Measurements from ENCODE around the gene S100A10. TPM values are rescaled to one million over a fixed set of nuclear protein-coding genes. Genes with fewer than 3 reads are reported as not detected.

The S100A10 gene
- polyA plus RNA-seq, 1 donor from 2014 or later = 24.5 TPM

DNA sequence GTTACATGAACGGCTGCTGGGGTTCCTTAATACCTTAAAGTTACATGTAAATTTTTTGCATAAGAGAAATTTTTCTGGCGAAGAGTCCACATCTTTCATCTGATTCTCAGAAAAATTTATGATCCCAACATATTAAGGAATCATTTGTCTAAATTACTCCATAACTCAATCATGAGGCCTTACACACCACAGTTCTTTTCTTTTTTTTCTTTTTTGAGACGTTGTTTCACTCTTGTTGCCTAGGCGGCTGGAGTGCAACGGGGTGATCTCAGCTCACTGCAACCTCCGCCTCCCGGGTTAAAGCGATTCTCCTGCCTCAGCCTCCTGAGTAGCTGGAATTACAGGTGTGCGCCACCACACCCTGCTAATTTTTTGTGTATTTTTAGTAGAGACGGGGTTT, 45.2 kb upstream of the S100A10 start:
- TF ChIP-seq MXI1 (conservative IDR thresholded peaks at IDR 0.05; ENCODE audit: poor library complexity, severe bottlenecking) = no peak
- TF ChIP-seq, protein P1, sequence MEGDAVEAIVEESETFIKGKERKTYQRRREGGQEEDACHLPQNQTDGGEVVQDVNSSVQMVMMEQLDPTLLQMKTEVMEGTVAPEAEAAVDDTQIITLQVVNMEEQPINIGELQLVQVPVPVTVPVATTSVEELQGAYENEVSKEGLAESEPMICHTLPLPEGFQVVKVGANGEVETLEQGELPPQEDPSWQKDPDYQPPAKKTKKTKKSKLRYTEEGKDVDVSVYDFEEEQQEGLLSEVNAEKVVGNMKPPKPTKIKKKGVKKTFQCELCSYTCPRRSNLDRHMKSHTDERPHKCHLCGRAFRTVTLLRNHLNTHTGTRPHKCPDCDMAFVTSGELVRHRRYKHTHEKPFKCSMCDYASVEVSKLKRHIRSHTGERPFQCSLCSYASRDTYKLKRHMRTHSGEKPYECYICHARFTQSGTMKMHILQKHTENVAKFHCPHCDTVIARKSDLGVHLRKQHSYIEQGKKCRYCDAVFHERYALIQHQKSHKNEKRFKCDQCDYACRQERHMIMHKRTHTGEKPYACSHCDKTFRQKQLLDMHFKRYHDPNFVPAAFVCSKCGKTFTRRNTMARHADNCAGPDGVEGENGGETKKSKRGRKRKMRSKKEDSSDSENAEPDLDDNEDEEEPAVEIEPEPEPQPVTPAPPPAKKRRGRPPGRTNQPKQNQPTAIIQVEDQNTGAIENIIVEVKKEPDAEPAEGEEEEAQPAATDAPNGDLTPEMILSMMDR (IDR thresholded peaks at IDR 0.05; ENCODE audit: poor library complexity, severe bottlenecking) = no peak
- TF ChIP-seq, protein P2, sequence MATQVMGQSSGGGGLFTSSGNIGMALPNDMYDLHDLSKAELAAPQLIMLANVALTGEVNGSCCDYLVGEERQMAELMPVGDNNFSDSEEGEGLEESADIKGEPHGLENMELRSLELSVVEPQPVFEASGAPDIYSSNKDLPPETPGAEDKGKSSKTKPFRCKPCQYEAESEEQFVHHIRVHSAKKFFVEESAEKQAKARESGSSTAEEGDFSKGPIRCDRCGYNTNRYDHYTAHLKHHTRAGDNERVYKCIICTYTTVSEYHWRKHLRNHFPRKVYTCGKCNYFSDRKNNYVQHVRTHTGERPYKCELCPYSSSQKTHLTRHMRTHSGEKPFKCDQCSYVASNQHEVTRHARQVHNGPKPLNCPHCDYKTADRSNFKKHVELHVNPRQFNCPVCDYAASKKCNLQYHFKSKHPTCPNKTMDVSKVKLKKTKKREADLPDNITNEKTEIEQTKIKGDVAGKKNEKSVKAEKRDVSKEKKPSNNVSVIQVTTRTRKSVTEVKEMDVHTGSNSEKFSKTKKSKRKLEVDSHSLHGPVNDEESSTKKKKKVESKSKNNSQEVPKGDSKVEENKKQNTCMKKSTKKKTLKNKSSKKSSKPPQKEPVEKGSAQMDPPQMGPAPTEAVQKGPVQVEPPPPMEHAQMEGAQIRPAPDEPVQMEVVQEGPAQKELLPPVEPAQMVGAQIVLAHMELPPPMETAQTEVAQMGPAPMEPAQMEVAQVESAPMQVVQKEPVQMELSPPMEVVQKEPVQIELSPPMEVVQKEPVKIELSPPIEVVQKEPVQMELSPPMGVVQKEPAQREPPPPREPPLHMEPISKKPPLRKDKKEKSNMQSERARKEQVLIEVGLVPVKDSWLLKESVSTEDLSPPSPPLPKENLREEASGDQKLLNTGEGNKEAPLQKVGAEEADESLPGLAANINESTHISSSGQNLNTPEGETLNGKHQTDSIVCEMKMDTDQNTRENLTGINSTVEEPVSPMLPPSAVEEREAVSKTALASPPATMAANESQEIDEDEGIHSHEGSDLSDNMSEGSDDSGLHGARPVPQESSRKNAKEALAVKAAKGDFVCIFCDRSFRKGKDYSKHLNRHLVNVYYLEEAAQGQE (IDR thresholded peaks at IDR 0.05; ENCODE audit: borderline replicate concordance) = no peak
- TF ChIP-seq POLR2AphosphoS5 (IDR thresholded peaks at IDR 0.05) = no peak
- no peak for TF ChIP-seq RAD21 (conservative IDR thresholded peaks at IDR 0.05)
- no peak overlapping the region for H3K27ac ChIP-seq (ENCODE audit: low read length)
- H3F3A ChIP-seq (ENCODE audit: insufficient read depth, low read length, poor library complexity, severe bottlenecking) = no peaks in the 10 kb centered on the region
- no peaks in the 10 kb centered on the region for H3K36me3 ChIP-seq (ENCODE audit: insufficient read depth, low read length)
- H3K79me2 ChIP-seq (replicated peaks; ENCODE audit: insufficient read depth, low read length) = no peaks in the 10 kb centered on the region
- H3K4me2 ChIP-seq (ENCODE audit: low read length) = no peak overlapping the region
- no peak overlapping the region for H2AFZ ChIP-seq (ENCODE audit: low read depth, low read length)
- no peaks in the 10 kb centered on the region for H3K9me3 ChIP-seq (ENCODE audit: low read length)
- H3K4me3 ChIP-seq (ENCODE audit: low read length) = no peak overlapping the region
- peaks cover 48% of the 10 kb centered on the region for H3K27me3 ChIP-seq (ENCODE audit: insufficient read depth, low read depth, low read length)
- H3K9me2 ChIP-seq (ENCODE audit: insufficient read depth, low read length) = no peaks in the 10 kb centered on the region
- H4K20me1 ChIP-seq (ENCODE audit: insufficient read depth) = no peaks in the 10 kb centered on the region
- no peak overlapping the region for H3K9ac ChIP-seq (ENCODE audit: low read length)

DNA sequence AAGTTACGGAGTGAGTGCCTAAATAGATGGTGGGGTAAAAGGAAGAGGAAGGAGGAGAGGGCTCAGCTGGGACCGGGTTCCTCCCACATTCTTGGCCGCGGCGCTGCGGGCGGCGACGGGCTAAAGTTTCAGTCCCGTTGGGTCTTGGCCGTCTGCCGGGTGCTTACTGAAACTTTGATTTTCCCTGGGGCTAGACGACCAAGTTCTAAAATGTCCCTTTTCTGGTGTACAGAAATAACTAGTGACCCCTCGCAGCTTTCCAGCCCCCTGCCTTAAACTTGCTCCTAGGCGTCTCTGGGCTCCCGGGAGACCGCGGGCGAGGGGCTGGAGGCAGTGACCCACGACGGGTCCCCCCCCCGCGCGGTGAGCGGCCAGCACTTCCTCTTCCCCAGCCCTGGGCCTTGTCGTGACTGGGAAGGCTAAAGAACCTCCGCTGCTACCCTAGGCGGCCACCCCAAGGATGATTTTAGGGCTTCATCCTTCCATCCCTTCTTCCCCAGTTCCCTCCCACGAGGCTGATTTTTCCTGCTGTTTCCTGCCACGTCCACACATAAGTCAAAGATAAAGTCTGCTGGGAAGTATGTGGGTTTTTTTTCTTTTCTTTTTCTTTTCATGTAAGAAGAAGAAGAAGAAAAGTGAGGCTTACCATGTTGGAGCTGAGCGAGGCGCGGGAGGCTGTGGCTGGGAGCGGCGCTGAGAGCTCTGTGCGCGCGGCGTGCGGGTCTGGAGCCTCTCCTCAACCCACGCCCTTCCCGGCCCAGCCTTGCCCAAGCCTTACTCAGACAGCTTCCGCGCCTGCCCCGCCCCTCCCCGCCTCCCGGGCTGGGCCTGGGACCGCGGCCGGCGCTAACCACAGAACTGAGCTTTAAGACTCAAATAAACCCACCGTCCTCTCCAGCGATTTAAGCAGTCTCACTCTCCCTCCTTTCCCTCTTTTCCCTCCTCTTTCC, 42.9 kb upstream of the S100A10 start, which contains the start of gene S100A11:
TSS of gene S100A11 (minus strand) at position 738 of the 950 bp plus-strand sequence. CDS start at position 649, 89 bp downstream.
- TF ChIP-seq SMC3 (conservative IDR thresholded peaks at IDR 0.05; ENCODE audit: poor library complexity) (no peak), EP300 (conservative IDR thresholded peaks at IDR 0.05; ENCODE audit: poor library complexity, severe bottlenecking) (no peak), EZH2 (IDR thresholded peaks at IDR 0.05; ENCODE audit: borderline replicate concordance, insufficient read depth, low read length, poor library complexity, severe bottlenecking) (peak; percentile 51)
- no peaks in the 10 kb centered on the region for H3K79me2 ChIP-seq (replicated peaks; ENCODE audit: insufficient read depth, low read length)
- peak within 1 kb of the TSS; percentile 45 for H3K4me3 ChIP-seq (ENCODE audit: low read length)
- no peaks in the 10 kb centered on the region for H4K20me1 ChIP-seq (ENCODE audit: insufficient read depth)
- no peaks in the 10 kb centered on the region for H3K9me3 ChIP-seq (ENCODE audit: low read length)
- no peak within 1 kb of the TSS for H2AFZ ChIP-seq (ENCODE audit: low read depth, low read length)
- H3K27me3 ChIP-seq (ENCODE audit: insufficient read depth, low read depth, low read length) = peaks cover 48% of the 10 kb centered on the region
- no peaks in the 10 kb centered on the region for H3K36me3 ChIP-seq (ENCODE audit: insufficient read depth, low read length)
- H3K9me2 ChIP-seq (ENCODE audit: insufficient read depth, low read length) = no peaks in the 10 kb centered on the region
- no peak within 1 kb of the TSS for H3K4me2 ChIP-seq (ENCODE audit: low read length)
- H3K27ac ChIP-seq (ENCODE audit: low read length) = no peak within 1 kb of the TSS
- no peak within 1 kb of the TSS for H3K9ac ChIP-seq (ENCODE audit: low read length)
- no peaks in the 10 kb centered on the region for H3F3A ChIP-seq (ENCODE audit: insufficient read depth, low read length, poor library complexity, severe bottlenecking)
